Psoas muscle (tissue), 8 donors: Measurements from ENCODE around the gene EIF4A2. TPM values are rescaled to one million over a fixed set of nuclear protein-coding genes. Genes with fewer than 3 reads are reported as not detected.
"Not testable (repeated sequence)": the region's sequence is repeated elsewhere in the genome, so short reads cannot be mapped to it uniquely, and the experiment has no call there.

Source experiments
- ATAC-seq, 4 donors: fragments of 200-7000 bp; cut with Tn5 transposase; one replicate each; pipeline ENCODE4 v1.9.1; 2020; ENCODE audit warnings: moderate library complexity in 3 of 4, mild to moderate bottlenecking in 2 of 4
- DNase-seq, 2 donors: peaks; one replicate each; pipeline ENCODE4 v3.0.0-alpha.2; 2020
- H3K27ac ChIP-seq: fragments of 200-600 bp; one replicate; pipeline ENCODE4 v1.8.0; 2022
- H3K27me3 ChIP-seq, 3 donors: fragments of 200-600 bp in 1 of 3; one replicate each; pipeline versions ENCODE4 v1.6.1 to v1.8.0; 2013 to 2022; ENCODE audit warnings: low read length in 2 of 3, mild to moderate bottlenecking in 2 of 3, moderate library complexity in 1 of 3; ENCODE audit not compliant: insufficient read depth in 3 of 3
- H3K36me3 ChIP-seq, 2 donors: fragments of 200-600 bp in 1 of 2; one replicate each; pipeline versions ENCODE4 v1.6.1 to v1.8.0; 2013 to 2022; ENCODE audit warnings: low read depth in 1 of 2, mild to moderate bottlenecking in 1 of 2, moderate library complexity in 1 of 2; ENCODE audit not compliant: insufficient read depth in 1 of 2
- H3K4me1 ChIP-seq: fragments of 200-600 bp; one replicate; pipeline ENCODE4 v1.8.0; 2022
- H3K4me3 ChIP-seq: fragments of 200-600 bp; one replicate; pipeline ENCODE4 v1.8.0; 2022; ENCODE audit warnings: mild to moderate bottlenecking
- H3K9me3 ChIP-seq: fragments of 200-600 bp; one replicate; pipeline ENCODE4 v1.8.0; 2022
- WGBS, 3 donors: extraction: QIAGEN DNeasy Blood & Tissue Kit; methylation state at CpG; one replicate each; pipeline versions ENCODE4 v1.1.6 to v1.1.7; 2013; 5-methylcytosine and 5-hydroxymethylcytosine counted together
- intact Hi-C, 2 donors: fragments of 100-400 bp; cut with DNase I; formaldehyde crosslinking; loops; one replicate each; pipeline versions ENCODE4 v1.11.0 to v1.14.2; 2022
- polyA plus RNA-seq, 3 donors: library from polyadenylated mRNA; stranded (reverse); fragments of 200-250 nt; gene quantifications; one replicate each; pipeline ENCODE4 v1.2.3, GENCODE V29; 2013
- total RNA-seq, 4 donors: library from RNA; stranded (reverse); fragmentation: NEBNext Ultra II Directional in 2 of 4; extraction: Animal tissue kit (Norgen Biotek cat#: 25700) in 2 of 4; gene quantifications; one replicate each; pipeline versions ENCODE4 v1.2.1 to v1.2.4, GENCODE V29; 2021 to 2023
- TF ChIP-seq, protein P1 (sequence below): fragments of 200-600 bp; IDR thresholded peaks from one replicate; pipeline ENCODE4 v1.8.0; 2022; ENCODE audit warnings: antibody characterized with exemption
- donor health status: healthy with polysubstance abuse.
- donor health status: DM: no; HTN: no; CAD: no; lungs with moderate emphysema.
- donor health status: Bipolar disorder and iron deficiency.
- donor health status: healthy.
- donor health status: DM: yes; HTN: yes; CAD: no.
- donor health status: DM: no; HTN: no; CAD: no.
- donor health status: DM: no; HTN: no; CAD: no.
- donor health status: DM: yes; HTN: yes; CAD: no.

The EIF4A2 gene
- total and polyA plus RNA-seq, 7 donors, result 397 to 778 (median 570) TPM

- intact Hi-C loops, result loop anchor here in 1 of 2 donors (10.0 kb wide), 1 partner anchor 882 kb away; no protein-coding TSS in a partner anchor
- ATAC-seq, result peak; percentile 96 to 100 (median 98)
- peaks cover 0 to 25% of the 10 kb centered on the region in 2 donors for H3K36me3 ChIP-seq
Measured at GRCh38 chr3:186806089-186807055, 23.0 kb downstream of the EIF4A2 start, which contains the start of gene RFC4. TSS of gene RFC4 (minus strand) at chr3:186806482. CDS start at chr3:186804713, 1,769 bp downstream.

DNA sequence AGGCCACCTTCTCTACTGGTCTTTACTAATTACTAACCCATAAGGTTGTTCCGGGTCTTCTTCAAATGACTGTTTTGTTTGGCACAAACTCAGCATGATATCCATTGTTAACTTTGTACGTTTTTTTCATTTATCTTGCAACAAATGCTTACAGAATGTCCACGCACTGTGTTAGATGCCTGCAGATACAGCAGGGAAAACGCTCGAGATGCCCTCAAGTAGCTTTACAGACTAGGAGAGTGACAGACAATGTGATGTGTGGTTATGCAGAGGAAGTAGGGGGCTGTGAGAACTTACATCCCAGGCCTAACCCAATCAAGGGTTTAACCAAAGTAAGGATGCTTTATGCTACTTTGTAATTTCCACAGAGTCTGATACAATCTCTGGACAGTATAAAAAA, 23.9 kb downstream of the EIF4A2 start:
- ATAC-seq, result no peak
- intact Hi-C loops, result loop anchor here in 1 of 2 donors (10.0 kb wide), 1 partner anchor 882 kb away; no protein-coding TSS in a partner anchor
- WGBS, 3 donors, result 47 to 57% (median 55%) methylated on average over 5 of the region's 5 CpGs
- H3K36me3 ChIP-seq, result peaks cover 0 to 19% of the 10 kb centered on the region in 2 donors
- no peak for DNase-seq
- H3K4me1 ChIP-seq, result peaks cover 10% of the 10 kb centered on the region
- no peaks in the 10 kb centered on the region for H3K27me3 ChIP-seq
- TF ChIP-seq, protein P1, sequence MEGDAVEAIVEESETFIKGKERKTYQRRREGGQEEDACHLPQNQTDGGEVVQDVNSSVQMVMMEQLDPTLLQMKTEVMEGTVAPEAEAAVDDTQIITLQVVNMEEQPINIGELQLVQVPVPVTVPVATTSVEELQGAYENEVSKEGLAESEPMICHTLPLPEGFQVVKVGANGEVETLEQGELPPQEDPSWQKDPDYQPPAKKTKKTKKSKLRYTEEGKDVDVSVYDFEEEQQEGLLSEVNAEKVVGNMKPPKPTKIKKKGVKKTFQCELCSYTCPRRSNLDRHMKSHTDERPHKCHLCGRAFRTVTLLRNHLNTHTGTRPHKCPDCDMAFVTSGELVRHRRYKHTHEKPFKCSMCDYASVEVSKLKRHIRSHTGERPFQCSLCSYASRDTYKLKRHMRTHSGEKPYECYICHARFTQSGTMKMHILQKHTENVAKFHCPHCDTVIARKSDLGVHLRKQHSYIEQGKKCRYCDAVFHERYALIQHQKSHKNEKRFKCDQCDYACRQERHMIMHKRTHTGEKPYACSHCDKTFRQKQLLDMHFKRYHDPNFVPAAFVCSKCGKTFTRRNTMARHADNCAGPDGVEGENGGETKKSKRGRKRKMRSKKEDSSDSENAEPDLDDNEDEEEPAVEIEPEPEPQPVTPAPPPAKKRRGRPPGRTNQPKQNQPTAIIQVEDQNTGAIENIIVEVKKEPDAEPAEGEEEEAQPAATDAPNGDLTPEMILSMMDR, result no peak
- H3K4me3 ChIP-seq, result peak overlapping the region; percentile 98
- H3K27ac ChIP-seq, result peak overlapping the region; percentile 94
- H3K9me3 ChIP-seq, result no peaks in the 10 kb centered on the region

More at GRCh38 chr3:186806089-186807055, 23.0 kb downstream of the EIF4A2 start, which contains the start of gene RFC4:
- Histone ChIP-seq H3K27me3 (no peaks in the 10 kb centered on the region), H3K4me1 (peaks cover 10% of the 10 kb centered on the region), H3K4me3 (peak within 1 kb of the TSS; percentile 98), H3K27ac (peak within 1 kb of the TSS; percentile 94), H3K9me3 (no peaks in the 10 kb centered on the region)
- peak; percentile 88 to 91 for DNase-seq
- whole genome bisulfite sequencing, 3 donors, result 0 to 1% (median 0%) methylated on average over 70 of the region's 70 CpGs
- TF ChIP-seq, protein P1, result no peak

DNA sequence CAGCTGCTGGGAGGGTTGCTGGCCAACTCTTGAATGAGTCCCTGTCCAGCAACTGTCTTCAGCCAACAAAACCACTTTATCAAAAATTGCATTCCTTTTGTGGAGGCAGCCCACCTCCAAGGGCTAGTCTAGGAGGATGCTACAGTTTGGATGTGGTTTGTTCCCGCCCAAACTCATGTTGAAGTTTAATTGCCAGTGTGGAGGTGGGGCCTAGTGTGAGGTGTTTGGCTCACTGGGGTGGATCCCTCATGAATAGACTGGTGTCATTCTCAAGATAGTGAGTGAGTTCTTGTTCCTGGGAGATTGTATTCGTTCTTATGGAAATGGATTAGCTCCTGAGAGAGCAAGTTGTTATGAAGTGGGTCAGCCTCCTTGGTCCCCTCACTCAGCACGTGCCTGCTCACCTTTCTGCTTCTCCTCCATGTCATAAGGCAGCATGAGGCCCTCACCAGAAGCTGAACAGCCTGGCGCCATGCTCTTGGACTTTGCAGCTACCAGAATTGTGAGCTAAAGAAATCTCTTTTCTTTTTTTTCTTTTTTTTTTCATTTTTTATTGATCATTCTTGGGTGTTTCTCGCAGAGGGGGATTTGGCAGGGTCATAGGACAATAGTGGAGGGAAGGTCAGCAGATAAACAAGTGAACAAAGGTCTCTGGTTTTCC, 27.1 kb downstream of the EIF4A2 start:
- TF ChIP-seq, protein P1, result no peak
- Histone ChIP-seq H3K4me3 (no peak overlapping the region), H3K27ac (no peak overlapping the region), H3K4me1 (peaks cover 9% of the 10 kb centered on the region), H3K27me3 (peaks cover 0 to 7% (median 0%) of the 10 kb centered on the region in 3 donors), H3K36me3 (no peaks in the 10 kb centered on the region), H3K9me3 (no peaks in the 10 kb centered on the region)
- DNase-seq, result no peak
- intact Hi-C loops, result no loop called here
- ATAC-seq, result no peak
- WGBS, 3 donors, result 78 to 90% (median 80%) methylated on average over 5 of the region's 5 CpGs

GRCh38 chr3:186811313-186811712, 27.9 kb downstream of the EIF4A2 start:
- H3K4me1 ChIP-seq, H3K27ac ChIP-seq, H3K9me3 ChIP-seq, ATAC-seq, H3K27me3 ChIP-seq, intact Hi-C loops, H3K36me3 ChIP-seq, H3K4me3 ChIP-seq, DNase-seq: not testable (repeated sequence)
- 87 to 93% (median 91%) methylated on average over 11 to 15 of the region's 29 CpGs for WGBS, 3 donors

DNA sequence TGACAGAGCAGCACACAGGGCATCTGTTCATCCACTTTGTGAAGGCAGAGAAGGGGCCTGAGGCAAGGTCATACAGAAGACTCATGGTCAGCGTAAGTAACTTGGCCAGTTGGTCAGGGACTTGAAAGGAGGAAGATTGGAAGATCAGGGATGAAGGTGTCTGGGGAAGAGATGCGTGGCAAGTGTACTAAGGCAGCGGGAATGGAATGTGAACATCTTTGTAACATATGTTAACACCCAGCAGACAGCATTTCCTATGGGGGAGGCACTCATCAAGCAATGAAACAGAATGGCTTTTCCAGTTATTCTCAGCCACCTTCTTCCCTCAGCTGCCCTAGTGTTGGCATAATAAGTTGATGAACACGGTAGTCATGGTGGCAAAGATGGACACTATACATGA, 30.7 kb downstream of the EIF4A2 start:
- DNase-seq, result no peak
- H3K27ac ChIP-seq, result no peak overlapping the region
- peaks cover 0 to 7% (median 0%) of the 10 kb centered on the region in 3 donors for H3K27me3 ChIP-seq
- no peak overlapping the region for H3K4me3 ChIP-seq
- H3K4me1 ChIP-seq, result no peaks in the 10 kb centered on the region
- TF ChIP-seq, protein P1, result no peak
- no peak for ATAC-seq
- no peaks in the 10 kb centered on the region for H3K36me3 ChIP-seq
- intact Hi-C loops, result no loop called here
- no peaks in the 10 kb centered on the region for H3K9me3 ChIP-seq
- 78 to 81% (median 81%) methylated on average over 4 of the region's 4 CpGs for WGBS, 3 donors
